GM18873 (cell line): ENCODE data around the gene NFYB.
"Not testable (repeated sequence)": the region's sequence is repeated elsewhere in the genome, so short reads cannot be mapped to it uniquely, and the experiment has no call there.

Experiments
- ATAC-seq: cut with Tn5 transposase; IDR thresholded peaks from one replicate; pipeline ENCODE4 v1.9.1; 2021; ENCODE audit warnings: mild to moderate bottlenecking, moderate library complexity, moderate number of reproducible peaks; ENCODE audit not compliant: unreplicated experiment, low FRiP score

The NFYB gene

DNA sequence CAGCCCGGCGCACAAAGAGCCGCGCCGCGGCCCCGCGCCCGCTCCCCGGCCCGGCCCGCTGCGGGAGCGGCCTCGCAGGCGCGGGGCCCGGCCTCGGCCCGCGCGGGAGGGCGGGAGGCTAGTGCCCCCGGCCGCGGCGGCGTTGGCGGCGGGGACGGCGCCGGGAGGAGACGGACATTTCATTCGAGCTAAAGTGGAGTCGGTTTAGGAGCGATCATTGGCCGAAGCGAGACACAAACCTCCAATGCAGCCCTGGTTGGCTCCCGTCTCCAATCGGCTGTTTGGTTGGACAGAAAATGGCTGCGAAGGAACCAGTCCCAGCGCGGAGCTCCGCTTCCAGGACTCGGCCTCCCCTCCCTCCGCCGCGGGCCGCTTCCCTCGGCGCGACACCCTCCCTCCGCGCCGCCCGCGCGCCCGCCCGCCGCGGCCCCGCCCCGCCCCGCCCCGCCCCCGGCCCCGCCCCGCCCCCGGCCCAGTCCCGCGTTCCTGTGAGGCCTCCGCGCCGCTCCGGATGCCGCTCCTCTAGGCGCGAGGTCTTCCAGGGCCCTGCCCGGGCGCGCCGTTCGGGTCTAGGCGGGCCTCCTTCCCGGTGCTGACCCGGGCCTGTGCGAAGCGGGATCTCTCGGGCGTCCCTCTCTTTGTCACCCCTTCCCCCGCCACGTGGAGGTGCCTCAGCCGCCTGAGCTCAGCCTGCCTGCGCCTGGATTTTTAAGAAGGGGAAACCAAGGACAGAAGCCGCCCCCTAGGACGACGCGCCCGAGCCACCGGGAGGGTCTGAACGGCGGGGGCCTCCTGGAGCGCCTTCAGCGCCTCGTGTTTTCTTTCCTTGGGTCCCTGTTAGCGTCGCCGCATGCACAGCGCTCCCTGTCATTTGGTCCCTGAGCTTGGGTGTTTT, at the start of gene NFYB:
TSS of gene NFYB (minus strand) at position 309 of the 895 bp plus-strand sequence. CDS start 2,757 bp downstream, outside the sequence.
- peak; percentile 91 for ATAC-seq

DNA sequence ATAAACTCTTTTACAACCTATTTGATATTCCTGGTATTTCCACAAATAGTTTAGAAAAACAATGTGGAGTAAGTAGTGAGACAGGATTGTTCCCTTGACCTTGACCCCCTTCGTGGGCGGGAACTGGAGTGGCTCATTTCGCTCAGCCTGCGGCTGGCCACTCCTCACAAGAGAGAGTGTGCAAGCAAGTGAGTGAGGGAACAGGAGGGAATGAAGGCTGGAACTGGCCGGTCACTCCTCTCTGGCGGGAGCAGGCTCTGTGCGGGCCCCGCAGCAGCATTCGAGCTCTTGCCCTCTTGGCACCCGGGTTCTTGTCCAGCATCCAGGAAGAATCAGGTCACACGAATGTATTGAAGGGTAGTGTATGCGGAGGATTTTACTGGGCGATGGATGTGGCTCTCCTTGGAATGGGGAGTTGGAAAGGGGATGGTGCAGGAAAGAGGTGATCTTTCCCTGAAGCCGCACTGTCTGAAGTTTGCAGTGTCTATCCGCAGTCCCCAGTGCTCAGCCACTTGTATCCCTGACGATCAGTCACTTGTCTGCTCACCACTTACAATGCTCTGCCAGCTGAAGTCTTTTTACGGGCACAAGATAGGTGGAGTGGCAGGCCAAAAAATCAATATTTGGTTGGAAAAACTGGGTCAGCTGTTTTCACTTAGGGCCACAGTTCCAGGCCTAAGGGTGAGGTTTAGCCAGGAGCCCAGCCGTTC, 49.6 kb upstream of the NFYB start:
- no peak for ATAC-seq

- ATAC-seq: no peak
Observed at GRCh38 chr12:104183443-104183842, 45.4 kb upstream of the NFYB start.

DNA sequence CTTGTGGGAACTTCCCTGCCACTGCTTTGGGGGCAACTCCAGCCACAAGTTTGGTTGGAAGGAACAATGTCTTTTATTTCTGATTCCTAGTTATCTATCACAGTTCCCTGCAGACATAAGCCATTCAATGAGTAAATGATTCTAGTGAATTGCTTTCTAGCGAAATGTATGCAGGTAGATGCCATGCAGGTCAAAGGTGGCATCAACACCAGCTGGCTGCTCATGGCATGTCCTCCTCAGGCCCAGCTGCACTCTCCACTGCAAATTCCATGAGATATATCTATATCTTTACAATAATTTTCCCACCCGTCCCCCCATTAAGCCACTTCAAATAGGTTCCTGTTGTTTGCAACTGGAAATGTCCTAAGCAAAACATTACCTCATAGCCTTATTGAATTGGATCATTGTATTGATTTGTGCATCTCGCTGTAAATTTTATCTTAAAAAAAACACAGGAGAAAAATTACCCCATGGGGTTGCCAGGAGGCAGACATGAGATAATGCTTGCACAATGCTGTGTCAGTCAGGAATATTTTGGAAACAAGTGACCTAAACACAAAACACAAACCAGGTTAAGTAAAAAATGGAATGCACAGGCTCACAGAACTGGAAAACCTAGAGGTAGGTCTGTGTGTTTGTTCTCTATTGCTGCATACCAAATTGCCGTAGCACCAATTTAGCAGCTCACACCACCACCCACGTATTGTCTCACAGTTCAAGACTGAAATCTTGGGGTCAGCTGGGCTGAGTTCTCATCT, 44.8 kb upstream of the NFYB start:
- ATAC-seq: no peak

- no peak for ATAC-seq
Observed at GRCh38 chr12:104182144-104182543, 44.1 kb upstream of the NFYB start.

DNA sequence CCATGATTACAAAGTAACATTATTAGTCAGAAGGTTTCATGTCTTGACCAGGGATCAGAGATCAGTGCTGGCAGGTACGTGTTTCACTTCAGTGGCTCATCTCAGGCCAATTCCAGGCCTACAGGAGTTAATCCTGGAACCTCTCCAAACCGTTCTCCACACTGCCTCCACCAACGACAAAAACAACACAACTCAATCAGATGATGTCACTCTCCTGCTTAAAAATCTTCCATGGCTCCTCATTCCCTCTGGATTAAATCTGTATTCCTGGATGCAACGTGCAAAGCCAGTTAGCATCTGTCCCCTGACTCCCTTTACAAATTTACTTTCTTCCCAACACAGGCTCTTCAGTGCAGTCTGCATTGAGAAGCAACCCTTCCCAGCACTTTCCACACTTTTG, 43.3 kb upstream of the NFYB start:
- no peak for ATAC-seq

GRCh38 chr12:104180374-104180773, 42.4 kb upstream of the NFYB start:
- ATAC-seq: no peak

GRCh38 chr12:104177663-104178501, 39.9 kb upstream of the NFYB start:
- ATAC-seq: no peak

DNA sequence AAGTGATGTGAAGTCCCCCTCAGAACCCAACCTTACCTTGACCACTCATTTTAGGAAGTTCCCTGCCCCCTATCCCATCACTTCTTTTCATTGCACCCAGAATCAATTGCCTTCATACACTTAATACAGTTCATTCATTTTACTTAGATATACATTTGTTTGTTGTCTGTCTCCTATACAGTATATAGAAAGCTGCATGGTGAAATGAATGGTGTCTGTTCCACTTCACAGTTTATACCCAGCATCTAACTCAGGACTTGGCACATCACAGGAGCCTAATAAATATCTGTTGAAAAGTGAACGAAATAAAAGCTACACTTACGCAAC, 39.3 kb upstream of the NFYB start:
- no peak for ATAC-seq

GRCh38 chr12:104175726-104176247, 37.8 kb upstream of the NFYB start:
- ATAC-seq: no peak

DNA sequence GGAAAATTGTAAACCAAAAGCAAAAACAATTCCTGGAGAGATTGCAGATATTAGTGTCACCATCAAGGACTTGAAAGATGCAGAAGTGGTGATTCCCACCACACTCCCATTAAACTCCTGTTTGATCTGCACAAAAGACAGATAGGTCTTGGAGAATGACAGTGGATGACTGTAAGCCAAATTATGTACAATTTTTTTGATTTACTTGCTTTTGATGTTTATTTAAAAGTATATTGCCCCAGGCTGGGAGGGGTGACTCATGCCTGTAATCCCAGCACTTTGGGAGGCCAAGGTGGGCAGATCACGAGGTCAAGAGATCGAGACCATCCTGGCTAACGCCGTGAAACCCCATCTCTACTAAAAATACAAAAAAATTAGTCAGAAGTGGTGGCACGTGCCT, 35.8 kb upstream of the NFYB start:
- ATAC-seq: not testable (repeated sequence)

DNA sequence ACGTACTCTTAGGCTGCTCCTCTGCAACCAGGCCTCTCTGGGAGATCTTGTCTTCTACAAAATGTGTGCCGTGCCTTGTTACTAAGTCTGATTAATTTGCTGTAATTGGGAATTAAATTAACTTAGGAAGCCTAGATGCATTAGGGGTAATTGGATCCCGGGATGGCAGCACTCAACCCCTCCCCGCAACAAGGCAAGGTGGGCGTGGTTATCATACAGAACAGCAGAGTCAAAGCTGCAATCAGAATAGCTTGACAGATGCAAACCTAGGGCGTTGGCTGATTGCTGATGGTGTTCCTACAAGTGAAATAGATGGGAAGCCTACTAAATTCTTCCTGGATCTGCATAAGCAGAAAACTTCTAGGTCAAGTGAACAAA, 34.5 kb upstream of the NFYB start:
- ATAC-seq: no peak

DNA sequence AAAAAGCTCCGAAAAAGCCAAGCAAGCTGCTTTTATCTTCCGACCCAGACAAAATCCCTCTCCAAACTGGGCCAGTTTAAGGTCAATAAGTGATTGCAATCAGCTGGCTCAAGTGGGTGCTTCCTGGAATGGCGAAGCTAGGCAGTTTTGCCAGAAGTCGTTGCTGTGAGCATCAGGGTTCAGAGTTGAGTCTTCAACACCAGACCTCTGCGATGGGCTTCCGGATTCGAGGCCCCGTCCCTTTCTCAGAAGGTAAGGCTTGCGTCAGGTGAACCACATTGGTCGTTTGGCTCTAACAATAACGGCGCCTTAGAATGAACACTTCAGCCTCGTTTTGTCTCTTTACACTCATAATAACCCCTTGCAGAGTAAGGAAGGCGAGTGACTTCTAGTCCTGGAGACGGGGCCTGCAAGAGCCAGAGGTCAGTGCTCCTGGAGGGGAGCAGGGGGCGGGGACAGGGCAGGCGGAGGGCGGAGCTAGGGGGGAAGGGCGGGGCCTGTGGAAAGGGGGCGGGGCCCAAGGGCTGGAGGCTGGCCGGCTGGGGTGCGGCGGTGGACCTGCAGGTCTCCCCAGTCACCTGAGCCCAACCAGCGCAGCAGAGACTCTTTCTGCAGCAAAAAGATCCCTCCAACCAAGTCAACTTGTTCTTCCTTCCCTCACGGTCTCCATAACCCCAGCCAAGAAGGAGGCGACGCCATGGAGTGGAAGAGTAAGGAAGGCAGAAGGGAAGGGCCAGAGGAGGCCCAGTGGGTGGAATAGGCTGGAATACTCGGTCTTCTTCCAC, 34.0 kb upstream of the NFYB start:
- no peak for ATAC-seq

GRCh38 chr12:104168596-104168995, 30.6 kb upstream of the NFYB start:
- ATAC-seq: no peak

DNA sequence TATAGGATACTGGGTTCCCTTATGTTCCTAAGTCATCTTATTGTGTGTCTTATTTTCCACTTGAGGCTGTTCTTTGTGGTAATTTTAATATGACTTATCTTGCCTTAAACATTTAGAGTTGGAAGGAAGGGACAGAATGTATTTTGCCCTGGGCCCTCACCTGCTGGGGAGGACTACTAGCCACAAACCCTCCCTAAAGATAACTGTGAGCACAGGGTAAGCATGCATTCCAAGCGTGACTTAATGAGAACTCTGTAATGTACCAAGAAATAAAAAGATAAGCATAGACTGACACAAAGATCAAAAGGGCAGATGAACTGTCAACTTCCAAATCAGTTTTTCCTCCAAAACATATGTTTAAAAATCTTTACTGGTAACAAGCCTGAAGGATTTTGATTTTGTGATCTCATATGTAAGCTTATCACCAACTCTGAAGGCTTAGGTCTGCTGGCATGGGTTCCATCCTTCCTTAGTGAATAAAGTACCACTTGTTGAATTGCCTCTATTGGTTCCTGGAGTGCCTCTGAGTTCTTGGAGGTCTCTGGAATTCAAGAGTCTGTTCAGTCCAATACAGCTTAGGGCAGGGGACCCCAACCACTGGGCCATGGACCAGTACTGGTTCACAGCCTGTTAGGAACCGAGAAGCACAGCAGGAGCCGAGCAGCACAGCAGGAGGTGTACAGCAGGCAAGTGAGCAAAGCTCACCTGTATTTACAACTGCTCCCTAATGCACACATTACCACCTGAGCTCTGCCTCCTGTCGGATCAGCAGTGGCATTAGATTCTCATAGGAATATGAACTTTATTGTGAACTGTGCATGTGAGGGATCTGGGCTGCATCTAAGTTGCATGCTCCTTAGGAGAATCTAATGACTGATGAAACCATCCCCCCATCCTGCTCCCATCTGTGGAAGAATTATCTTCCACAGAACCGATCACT, 29.8 kb upstream of the NFYB start:
- no peak for ATAC-seq

DNA sequence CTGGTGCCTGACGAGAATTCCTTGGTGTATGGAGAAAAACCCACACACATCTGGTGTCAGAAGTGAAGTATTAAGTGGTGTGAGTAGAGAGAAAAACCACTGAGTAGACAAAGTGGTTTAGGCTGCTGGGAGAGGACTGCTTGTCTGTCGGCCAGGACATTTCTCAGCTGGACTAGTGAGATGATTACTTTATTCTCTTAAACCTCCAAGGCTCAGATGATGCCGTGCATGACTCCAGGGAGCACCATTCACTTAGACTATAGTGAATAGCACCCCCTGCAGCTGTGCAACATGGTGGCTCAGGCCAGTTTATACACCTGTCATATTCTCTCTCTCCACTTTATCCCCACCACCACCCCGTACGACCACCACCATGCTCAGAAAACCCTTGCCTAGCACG, 28.5 kb upstream of the NFYB start:
- no peak for ATAC-seq

DNA sequence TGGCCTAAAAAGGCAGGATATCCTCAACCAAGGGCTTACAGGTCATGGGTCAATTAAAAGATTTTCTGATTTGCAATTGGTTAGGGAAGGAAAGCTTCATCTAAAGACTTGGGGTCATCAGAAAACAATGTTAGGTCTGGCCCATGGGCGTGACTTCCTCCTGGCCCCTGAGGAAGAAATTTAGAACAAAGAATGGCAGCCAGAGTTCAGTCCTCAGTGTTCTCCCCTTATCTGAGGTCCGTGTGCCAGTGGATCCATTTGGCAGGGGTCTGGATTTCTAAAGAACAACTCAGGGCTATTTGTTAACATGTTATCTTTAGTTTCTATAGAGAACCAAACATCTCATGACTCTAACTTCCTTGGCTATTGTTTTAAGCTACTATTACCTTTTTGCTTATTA, 27.8 kb upstream of the NFYB start:
- ATAC-seq: no peak

DNA sequence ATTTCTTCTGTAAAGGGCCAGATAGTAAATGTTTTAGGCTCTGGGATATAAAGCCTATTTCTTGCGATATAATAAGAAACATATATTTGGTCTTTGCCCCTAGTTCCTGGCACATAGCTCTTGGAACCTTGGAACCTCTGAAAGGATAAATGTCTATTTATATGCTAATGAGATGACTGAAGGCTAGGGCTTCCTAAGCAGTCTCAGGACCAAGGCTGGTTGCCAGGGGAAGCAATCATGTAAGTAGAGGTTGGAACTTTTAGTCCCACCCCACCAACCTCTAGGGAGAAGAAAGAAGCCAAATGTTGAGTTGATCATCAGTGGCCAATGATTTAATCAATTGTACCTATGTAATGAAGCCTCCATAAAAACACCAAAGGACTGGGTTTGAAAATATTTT, 26.6 kb upstream of the NFYB start:
- no peak for ATAC-seq
